Stomach (tissue), 4 donors: ENCODE measurements around the gene DNM3.

Experiments
- POLR2A ChIP-seq, 4 donors: fragments of 450-650 bp; IDR thresholded peaks; one replicate each; pipeline ENCODE4 v1.6.1; 2016; ENCODE audit warnings: antibody characterized with exemption in 4 of 4, control low read depth in 2 of 4, mild to moderate bottlenecking in 1 of 4, moderate library complexity in 1 of 4
- POLR2AphosphoS5 ChIP-seq, 3 donors: sonication (generic); formaldehyde crosslinking; IDR thresholded peaks; one replicate each; pipeline ENCODE4 v1.6.1; 2016; ENCODE audit warnings: antibody characterized with exemption in 3 of 3

DNA sequence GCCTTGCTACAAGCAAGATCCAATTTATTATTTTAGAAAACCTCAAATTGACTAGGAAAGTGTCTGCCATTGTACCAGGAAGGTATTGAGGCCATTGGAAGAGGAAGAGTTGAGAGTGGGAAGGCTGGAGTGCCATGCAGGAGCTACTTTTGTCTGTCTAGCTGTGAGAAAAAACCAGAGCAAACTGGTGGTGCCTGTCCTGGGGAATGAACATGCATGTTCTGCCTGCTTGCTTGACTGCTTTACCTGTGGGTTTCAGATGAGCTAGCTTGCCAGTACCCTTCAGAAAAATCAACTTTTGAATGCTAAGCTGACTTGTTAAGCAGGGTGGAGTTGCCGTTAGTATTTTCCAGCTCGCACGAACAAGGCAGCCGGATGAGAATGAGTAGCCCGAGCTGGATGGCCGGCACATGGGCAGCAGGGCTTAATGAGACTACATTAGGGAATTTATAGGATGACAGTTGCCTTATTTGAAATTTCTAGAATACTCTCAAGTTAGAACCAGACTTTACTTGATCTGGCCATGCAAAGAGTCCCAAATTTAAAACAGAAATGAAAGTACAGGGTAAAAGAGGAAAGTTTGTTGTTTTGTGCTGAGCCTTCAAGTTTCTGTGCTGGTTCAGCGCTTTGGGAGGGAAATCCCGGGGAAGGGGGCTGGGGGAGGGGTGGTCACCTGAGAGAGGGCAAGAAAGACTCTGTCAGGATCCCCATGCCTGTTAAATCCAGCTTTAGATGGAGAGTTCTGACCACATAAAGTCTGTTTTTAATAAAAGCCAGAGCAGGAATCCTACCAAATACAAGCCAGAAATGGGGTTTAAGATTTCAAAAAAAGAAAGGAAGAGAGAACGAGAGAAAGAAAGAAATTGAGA, 549.6 kb downstream of the DNM3 start:
- TF ChIP-seq POLR2A (IDR thresholded peaks at IDR 0.05) = no peak
- no peak for TF ChIP-seq POLR2AphosphoS5 (IDR thresholded peaks at IDR 0.05)
